ENCODE data around the gene TECR. TPM values are rescaled to one million over a fixed set of nuclear protein-coding genes. Genes with fewer than 3 reads are reported as not detected.

The TECR gene
- total RNA-seq (2021; ENCODE audit: unreplicated experiment) = 232 TPM
- 305 and 352 TPM in 2 replicates for polyA plus RNA-seq (2012)
- percentile 71 among the genes with signal in this experiment for Bru-seq, nascent RNA
- percentile 80 among the genes with signal in this experiment for BruChase-seq, experiment 1, labeled RNA remaining after a 6-hour chase
- percentile 72 among the genes with signal in this experiment for BruChase-seq, experiment 2, labeled RNA remaining after a 2-hour chase
- long read RNA-seq, transcript TECR-201 (13 exons, 1,171 nt) = major isoform, 131 of 288 reads
- long read RNA-seq, transcript TECR-226 (13 exons, 1,170 nt) = minor isoform, 6 of 288 reads
- long read RNA-seq, partial matches to known transcripts = 120 of 288 reads
- long read RNA-seq, other reads (novel, unspliced or antisense) = 31 of 288 reads

- Histone ChIP-seq H3K9me2 (ENCODE audit: insufficient read depth) (no peaks in the 10 kb centered on the region), H3K4me2 (ENCODE audit: low read length) (peak within 1 kb of the TSS; percentile 80), H4K20me1 (ENCODE audit: insufficient read depth) (0 out of 2 replicates have a peak, but pooled peaks cover 5% of the 10 kb centered on the region), H3K4me3 (replicated peaks in 1 of 2; ENCODE audit: low read depth in 1 of 2, low read length in 2 of 2) (peak within 1 kb of the TSS; percentile 84 to 99), H3K36me3 (ENCODE audit: control insufficient read depth in 1 of 2, insufficient read depth in 2 of 2, low read length in 2 of 2) (0 out of 4 replicates have a peak, but pooled peaks cover 0 to 2% of the 10 kb centered on the region in 2 experiments), H3K27me3 (ENCODE audit: insufficient read depth, low read length) (no peaks in the 10 kb centered on the region), H3K9me3 (ENCODE audit: control insufficient read depth in 1 of 2, insufficient read depth in 1 of 2, low read depth in 1 of 2, low read length in 2 of 2) (no peaks in the 10 kb centered on the region), H3K9ac (ENCODE audit: low read length) (peak within 1 kb of the TSS; percentile 80), H3K27ac (ENCODE audit: low read depth, low read length) (peak within 1 kb of the TSS; percentile 72), H2AFZ (ENCODE audit: low read depth, low read length, poor library complexity, severe bottlenecking) (no peak within 1 kb of the TSS), H3K4me1 (ENCODE audit: control insufficient read depth in 1 of 2, insufficient read depth in 2 of 2, low read length in 2 of 2) (peaks cover 11 to 43% of the 10 kb centered on the region in 2 experiments), H3K79me2 (ENCODE audit: insufficient read depth, low read length) (peaks cover 47% of the 10 kb centered on the region)
- CTCF ChIA-PET = no interaction called here
- RAD21 ChIA-PET (ENCODE audit: low non-redundant PET in 1 of 2, low total read pairs in 2 of 2, uncharacterized antibody in 2 of 2, unreplicated experiment in 2 of 2) = no interaction called here
- DNase-seq (ENCODE audit: low read depth, low spot score) = peak; percentile 100
- TSS peak; percentile 76 for BruUV-seq (replicated peaks)
- intact Hi-C loops (cut with micrococcal nuclease) = no loop called here
- ATAC-seq = peak; percentile 97
- POLR2A ChIA-PET = interaction anchor here (1.0 to 2.2 kb wide), 2 partner anchors 10 to 16 kb away, joined by 3 to 9 read pairs; partner anchors contain the start of gene DNAJB1
- TF ChIP-seq ZNF274 (IDR thresholded peaks at IDR 0.05; ENCODE audit: low read depth, low read length) (no peak), ZBTB33 (IDR thresholded peaks at IDR 0.05; ENCODE audit: extremely low read depth, insufficient replicate concordance, low read length) (no peak), EZH2 (IDR thresholded peaks at IDR 0.05) (no peak), CTCF (IDR thresholded peaks at IDR 0.05 in 2 of 3, conservative IDR thresholded peaks at IDR 0.05 in 1 of 3; ENCODE audit: borderline replicate concordance in 1 of 3, insufficient read depth in 1 of 3, low read depth in 2 of 3, low read length in 2 of 3) (no peak), SRF (IDR thresholded peaks at IDR 0.05; ENCODE audit: low read depth) (no peak), REST (IDR thresholded peaks at IDR 0.05; ENCODE audit: low read depth) (no peak), ATF3 (IDR thresholded peaks at IDR 0.05) (no peak), TCF7L2 (IDR thresholded peaks at IDR 0.05; ENCODE audit: borderline replicate concordance, extremely low read depth, insufficient read depth, insufficient read length) (no peak), SIN3A (IDR thresholded peaks at IDR 0.05; ENCODE audit: low read depth) (no peak), POLR2AphosphoS5 (IDR thresholded peaks at IDR 0.05; ENCODE audit: low read depth, low read length) (peak; percentile 98), POLR2A (IDR thresholded peaks at IDR 0.05; ENCODE audit: borderline replicate concordance, extremely low read depth, insufficient read depth, insufficient read length) (peak; percentile 96), EGR1 (IDR thresholded peaks at IDR 0.05; ENCODE audit: low read depth) (peak; percentile 97), SP1 (IDR thresholded peaks at IDR 0.05; ENCODE audit: low read depth) (peak; percentile 93), FOSL1 (IDR thresholded peaks at IDR 0.05; ENCODE audit: low read depth) (no peak), EZH2phosphoT487 (IDR thresholded peaks at IDR 0.05; ENCODE audit: borderline replicate concordance) (no peak), ELF1 (IDR thresholded peaks at IDR 0.05; ENCODE audit: borderline replicate concordance, low read depth) (no peak)
These were observed at the start of gene TECR for GRCh38 chr19:14529254-14530004. Gene TECR, plus strand, starts transcription at chr19:14529594. Its CDS starts 103 bp downstream, at chr19:14529697.
